CD4-positive, alpha-beta T cell (primary cell): ENCODE results near the gene TRIM44. TPM values are rescaled to one million over a fixed set of nuclear protein-coding genes. Genes with fewer than 3 reads are reported as not detected.

Source experiments
- ATAC-seq: fragments of 200-7000 bp; cut with Tn5 transposase; one replicate; pipeline ENCODE4 v1.10.0; 2022; ENCODE audit warnings: mild to moderate bottlenecking; ENCODE audit not compliant: poor library complexity
- CTCF ChIA-PET: fragments of 350-600 bp; sonication (Branson Sonifier 250); formaldehyde crosslinking; loops from one replicate; lab custom pipeline; 2021; ENCODE audit warnings: antibody characterized with exemption, inconsistent platforms; lab: Charles Lee
- POLR2A ChIA-PET: fragments of 350-600 bp; sonication (Branson Sonifier 250); formaldehyde crosslinking; loops from one replicate; lab custom pipeline; 2021; ENCODE audit warnings: antibody characterized with exemption, inconsistent platforms; lab: Charles Lee
- DNase-seq, 14 experiments: peaks; one replicate each; pipeline ENCODE4 v3.0.0-alpha.2; 2013 to 2020; ENCODE audit warnings: mixed read lengths in 2 of 14
- H3K27ac ChIP-seq, 2 donors: one replicate each; pipeline versions ENCODE4 v1.5.1 to v1.7.0; 2013; ENCODE audit warnings: low read length in 2 of 2, low read depth in 1 of 2, mild to moderate bottlenecking in 1 of 2
- H3K27me3 ChIP-seq, 2 experiments: 1 replicate in 1 of 2; 2 replicates in 1 of 2; pipeline versions ENCODE4 v1.6.1 to v1.7.0; 2013; ENCODE audit warnings: low read length in 2 of 2, control low read depth in 1 of 2, mild to moderate bottlenecking in 1 of 2, moderate library complexity in 1 of 2; ENCODE audit not compliant: insufficient read depth in 2 of 2, control insufficient read depth in 1 of 2
- H3K36me3 ChIP-seq: one replicate; pipeline ENCODE4 v1.6.1; 2013; ENCODE audit warnings: low read length, control low read depth; ENCODE audit not compliant: insufficient read depth
- H3K4me1 ChIP-seq: one replicate; pipeline ENCODE4 v1.6.1; 2013; ENCODE audit warnings: low read length, control low read depth; ENCODE audit not compliant: insufficient read depth
- H3K4me3 ChIP-seq: one replicate; pipeline ENCODE4 v1.5.1; 2013; ENCODE audit warnings: mild to moderate bottlenecking, low read length, moderate library complexity
- H3K9me3 ChIP-seq, 2 experiments: 1 replicate in 1 of 2; 2 replicates in 1 of 2; pipeline versions ENCODE4 v1.6.1 to v1.7.0; 2013; ENCODE audit warnings: low read length in 2 of 2, mild to moderate bottlenecking in 2 of 2, control low read depth in 1 of 2, moderate library complexity in 1 of 2; ENCODE audit not compliant: control insufficient read depth in 1 of 2, insufficient read depth in 1 of 2
- H3K27ac Mint-ChIP-seq: one replicate; pipeline ENCODE4 v1.8.0; 2020; ENCODE audit warnings: mixed read lengths
- H3K27me3 Mint-ChIP-seq: one replicate; pipeline ENCODE4 v1.8.0; 2021; ENCODE audit warnings: mixed read lengths
- H3K36me3 Mint-ChIP-seq: one replicate; pipeline ENCODE4 v1.8.0; 2021; ENCODE audit warnings: low read depth, mixed read lengths
- H3K4me1 Mint-ChIP-seq: one replicate; pipeline ENCODE4 v1.8.0; 2021; ENCODE audit warnings: low read depth, mixed read lengths
- H3K4me3 Mint-ChIP-seq: one replicate; pipeline ENCODE4 v1.8.0; 2020; ENCODE audit warnings: mild to moderate bottlenecking, mixed read lengths
- H3K9me3 Mint-ChIP-seq: one replicate; pipeline ENCODE4 v1.8.0; 2020; ENCODE audit warnings: mixed read lengths
- CTCF ChIP-seq: fragments of 200-600 bp; IDR thresholded peaks from one replicate; pipeline ENCODE4 v1.8.0; 2022; ENCODE audit warnings: antibody characterized with exemption, mild to moderate bottlenecking
- intact Hi-C, 2 experiments: fragments of 100-400 bp; cut with DNase I in 1 of 2; cut with micrococcal nuclease in 1 of 2; formaldehyde crosslinking; loops; one replicate each; pipeline versions ENCODE4 v1.15.1 to v1.9.0; 2023 to 2025; cut with DNase I, micrococcal nuclease
- total RNA-seq, 174 experiments: library from RNA in 2 of 174; stranded (reverse) in 2 of 174; gene quantifications; one replicate each; pipeline ENCODE4 v1.2.3 and lab custom pipeline; 2021 to 2026

Gene TRIM44
- total RNA-seq, 2 experiments from 2014 or later, result 32.1 to 36.7 TPM

- no peaks in the 10 kb centered on the region for H3K9me3 ChIP-seq
- ChIA-PET POLR2A (no interaction called here), CTCF (no interaction called here)
- intact Hi-C loops, result no loop called here
- no peaks in the 10 kb centered on the region for H3K4me1 ChIP-seq
- H3K9me3 Mint-ChIP-seq, result no peaks in the 10 kb centered on the region
- peaks cover 71% of the 10 kb centered on the region for H3K27me3 Mint-ChIP-seq
- H3K4me1 Mint-ChIP-seq, result no peaks in the 10 kb centered on the region
- no peak overlapping the region for H3K4me3 ChIP-seq
- DNase-seq, result no peak
- no peak overlapping the region for H3K27ac ChIP-seq
- H3K36me3 Mint-ChIP-seq, result no peaks in the 10 kb centered on the region
- peaks cover 3 to 44% of the 10 kb centered on the region in 2 experiments for H3K27me3 ChIP-seq
- no peak overlapping the region for H3K27ac Mint-ChIP-seq
- H3K36me3 ChIP-seq, result no peaks in the 10 kb centered on the region
- no peak for TF ChIP-seq CTCF
- no peak for ATAC-seq
- no peak overlapping the region for H3K4me3 Mint-ChIP-seq
These were observed 30.7 kb upstream of the TRIM44 start for GRCh38 chr11:35631891-35632290.

DNA sequence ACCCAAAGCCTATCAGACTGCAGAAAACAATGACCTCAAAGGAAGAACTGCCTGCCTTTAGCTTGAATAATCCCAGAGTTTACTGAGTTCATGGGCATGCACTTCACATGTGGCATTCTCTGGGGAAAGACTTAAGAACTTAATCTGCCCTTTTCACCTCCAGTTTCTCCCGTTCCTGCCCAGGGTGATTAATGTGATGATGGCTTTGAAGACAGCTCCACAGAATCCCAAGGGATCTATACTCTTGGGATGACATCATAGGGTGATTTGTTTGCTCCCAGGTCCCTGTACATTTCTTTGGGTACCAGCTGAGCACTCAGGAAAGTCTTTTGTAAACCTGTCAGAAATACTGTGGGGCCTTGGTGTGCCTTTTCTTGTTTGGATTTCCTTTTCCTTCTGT, 30.3 kb upstream of the TRIM44 start:
- no peaks in the 10 kb centered on the region for H3K36me3 Mint-ChIP-seq
- Histone ChIP-seq H3K4me3 (no peak overlapping the region), H3K36me3 (no peaks in the 10 kb centered on the region), H3K4me1 (no peaks in the 10 kb centered on the region), H3K27me3 (peaks cover 3 to 44% of the 10 kb centered on the region in 2 experiments), H3K9me3 (no peaks in the 10 kb centered on the region), H3K27ac (no peak overlapping the region)
- no peak overlapping the region for H3K27ac Mint-ChIP-seq
- ChIA-PET POLR2A (no interaction called here), CTCF (no interaction called here)
- H3K4me3 Mint-ChIP-seq, result no peak overlapping the region
- no peak for ATAC-seq
- intact Hi-C loops, result no loop called here
- TF ChIP-seq CTCF, result no peak
- DNase-seq, result no peak
- H3K4me1 Mint-ChIP-seq, result no peaks in the 10 kb centered on the region
- peaks cover 69% of the 10 kb centered on the region for H3K27me3 Mint-ChIP-seq
- H3K9me3 Mint-ChIP-seq, result no peaks in the 10 kb centered on the region

- peaks cover 3 to 39% of the 10 kb centered on the region in 2 experiments for H3K27me3 ChIP-seq
- no peaks in the 10 kb centered on the region for H3K36me3 ChIP-seq
- Mint-ChIP-seq H3K4me3 (no peak overlapping the region), H3K36me3 (no peaks in the 10 kb centered on the region), H3K27ac (no peak overlapping the region), H3K4me1 (no peaks in the 10 kb centered on the region), H3K27me3 (peaks cover 66% of the 10 kb centered on the region), H3K9me3 (no peaks in the 10 kb centered on the region)
- DNase-seq, result no peak
- no peak overlapping the region for H3K27ac ChIP-seq
- ChIA-PET POLR2A (no interaction called here), CTCF (no interaction called here)
- H3K4me1 ChIP-seq, result no peaks in the 10 kb centered on the region
- intact Hi-C loops, result no loop called here
- TF ChIP-seq CTCF, result no peak
- H3K9me3 ChIP-seq, result no peaks in the 10 kb centered on the region
- no peak overlapping the region for H3K4me3 ChIP-seq
- no peak for ATAC-seq
These were observed 28.6 kb upstream of the TRIM44 start for GRCh38 chr11:35633827-35634423.
